ENCODE results near the gene LRFN5. TPM values are rescaled to one million over a fixed set of nuclear protein-coding genes. Genes with fewer than 3 reads are reported as not detected.
A peak's percentile ranks its signal among the peaks of the same experiment; 100 is the strongest.
"Not testable (repeated sequence)": the region's sequence is repeated elsewhere in the genome, so short reads cannot be mapped to it uniquely, and the experiment has no call there.

Gene LRFN5
- under 1 TPM; 0.37 TPM for total RNA-seq

GRCh38 chr14:41606532-41607303, at the start of gene LRFN5:
Gene LRFN5 (plus strand): TSS chr14:41606876.
- H3K4me3 ChIP-seq = peak within 1 kb of the TSS; percentile 20
- no peaks in the 10 kb centered on the region for H3K4me1 ChIP-seq
- no peaks in the 10 kb centered on the region for H3K36me3 ChIP-seq
- no peak within 1 kb of the TSS for H3K9ac ChIP-seq (ENCODE audit: low read depth in 2 of 2, low read length in 2 of 2)
- no peak for TF ChIP-seq CTCF (IDR thresholded peaks at IDR 0.05)
- intact Hi-C loops (cut with DNase I) = no loop called here
- no peak within 1 kb of the TSS for H3K27ac ChIP-seq
- no peaks in the 10 kb centered on the region for H3K9me3 ChIP-seq
- H3K27me3 ChIP-seq = peaks cover 36% of the 10 kb centered on the region
- DNase-seq = peak; percentile 21

GRCh38 chr14:41558490-41558889, 48.2 kb upstream of the LRFN5 start:
- no peak for DNase-seq
- Histone ChIP-seq H3K9me3 (no peaks in the 10 kb centered on the region), H3K9ac (ENCODE audit: low read depth in 2 of 2, low read length in 2 of 2) (no peak overlapping the region), H3K4me1 (no peaks in the 10 kb centered on the region), H3K4me3 (no peak overlapping the region), H3K27ac (no peak overlapping the region), H3K27me3 (no peaks in the 10 kb centered on the region), H3K36me3 (no peaks in the 10 kb centered on the region)
- TF ChIP-seq CTCF (IDR thresholded peaks at IDR 0.05) = no peak
- intact Hi-C loops (cut with DNase I) = no loop called here

- H3K27me3 ChIP-seq; H3K9ac ChIP-seq (ENCODE audit: low read depth in 2 of 2, low read length in 2 of 2); DNase-seq; intact Hi-C loops (cut with DNase I); H3K9me3 ChIP-seq; H3K4me3 ChIP-seq; H3K4me1 ChIP-seq; H3K36me3 ChIP-seq; H3K27ac ChIP-seq: not testable (repeated sequence)
Observed at GRCh38 chr14:41566864-41567263, 39.8 kb upstream of the LRFN5 start.

GRCh38 chr14:41568979-41569378, 37.7 kb upstream of the LRFN5 start:
- no peaks in the 10 kb centered on the region for H3K36me3 ChIP-seq
- no peak overlapping the region for H3K4me3 ChIP-seq
- intact Hi-C loops (cut with DNase I) = no loop called here
- no peak overlapping the region for H3K9ac ChIP-seq (ENCODE audit: low read depth in 2 of 2, low read length in 2 of 2)
- H3K27ac ChIP-seq = no peak overlapping the region
- no peaks in the 10 kb centered on the region for H3K27me3 ChIP-seq
- no peak for TF ChIP-seq CTCF (IDR thresholded peaks at IDR 0.05)
- no peaks in the 10 kb centered on the region for H3K9me3 ChIP-seq
- H3K4me1 ChIP-seq = no peaks in the 10 kb centered on the region
- no peak for DNase-seq

- Histone ChIP-seq H3K9me3 (no peaks in the 10 kb centered on the region), H3K36me3 (no peaks in the 10 kb centered on the region), H3K4me3 (no peak overlapping the region), H3K27me3 (no peaks in the 10 kb centered on the region), H3K4me1 (no peaks in the 10 kb centered on the region), H3K9ac (ENCODE audit: low read depth in 2 of 2, low read length in 2 of 2) (no peak overlapping the region), H3K27ac (no peak overlapping the region)
- no peak for DNase-seq
- no peak for TF ChIP-seq CTCF (IDR thresholded peaks at IDR 0.05)
- intact Hi-C loops (cut with DNase I) = no loop called here
Observed at GRCh38 chr14:41570415-41571155, 36.1 kb upstream of the LRFN5 start.

GRCh38 chr14:41586237-41586636, 20.4 kb upstream of the LRFN5 start:
- Histone ChIP-seq H3K27ac (no peak overlapping the region), H3K9me3 (no peaks in the 10 kb centered on the region), H3K27me3 (no peaks in the 10 kb centered on the region), H3K9ac (ENCODE audit: low read depth in 2 of 2, low read length in 2 of 2) (no peak overlapping the region), H3K4me3 (no peak overlapping the region), H3K36me3 (no peaks in the 10 kb centered on the region), H3K4me1 (no peaks in the 10 kb centered on the region)
- TF ChIP-seq CTCF (IDR thresholded peaks at IDR 0.05) = no peak
- no peak for DNase-seq
- intact Hi-C loops (cut with DNase I) = no loop called here
